NCI-H2196 treated with DMSO at 0.1 percent for 48 hours (cell line): ENCODE measurements around the gene THRAP3.
"Not testable (repeated sequence)": the region's sequence is repeated elsewhere in the genome, so short reads cannot be mapped to it uniquely, and the experiment has no call there.

ENCODE experiments used
- DNase-seq: peaks from one replicate; lab custom pipeline; 2025; ENCODE audit not compliant: unreplicated experiment; lab: John Stamatoyannopoulos, UW

THRAP3 gene

DNA sequence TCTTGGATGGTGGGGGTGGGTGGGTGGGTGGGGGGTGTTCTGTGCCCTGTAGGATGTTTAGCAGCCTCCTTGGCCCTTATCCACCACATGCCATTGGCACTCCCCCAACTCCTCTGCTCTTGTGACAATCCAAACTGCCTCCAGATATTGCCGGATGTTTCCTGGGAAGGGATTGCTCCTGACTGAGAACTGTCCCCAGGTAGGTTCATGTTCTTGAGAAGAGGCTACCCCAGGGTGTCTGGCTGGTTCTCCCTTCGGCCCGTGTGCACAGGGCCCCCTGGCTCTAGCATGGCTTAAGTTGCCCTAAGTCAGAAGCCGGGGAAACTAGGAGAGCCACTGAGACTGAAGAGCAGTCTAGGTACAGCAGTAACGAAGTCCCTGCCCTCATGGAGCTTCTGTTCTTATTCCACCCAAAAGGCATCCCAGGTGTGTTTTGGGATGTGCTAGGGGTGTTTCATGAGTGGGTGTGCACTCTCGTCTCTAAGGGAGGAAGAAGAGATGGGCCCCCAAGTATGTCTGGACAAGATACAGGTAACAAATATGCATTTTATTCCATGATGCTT lies 19.8 kb upstream of the THRAP3 start:
- DNase-seq: no peak

DNA sequence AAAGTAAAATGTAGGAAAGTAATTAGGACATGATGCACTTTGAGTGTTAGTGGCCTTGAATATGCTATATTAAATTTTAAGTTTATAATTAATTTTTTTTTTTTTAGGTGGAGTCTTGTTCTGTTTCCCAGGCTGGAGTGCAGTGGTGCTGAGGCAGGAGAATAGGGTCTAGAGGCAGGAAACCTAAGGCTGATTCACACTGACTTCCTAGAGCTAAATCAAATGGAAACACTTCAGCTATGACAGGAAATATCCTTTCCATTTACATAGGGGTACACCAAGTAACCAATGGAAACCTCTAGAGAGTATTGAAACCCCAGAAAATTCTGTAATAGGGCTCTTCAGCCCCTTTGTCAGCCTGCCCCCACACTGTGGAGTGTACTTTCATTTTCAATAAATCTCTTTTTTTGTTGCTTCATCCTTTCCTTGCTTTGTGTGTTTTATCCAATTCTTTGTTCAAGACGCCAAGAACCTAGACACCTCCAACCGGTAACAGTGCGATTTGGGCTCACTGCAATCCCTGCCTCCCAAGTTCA lies 17.9 kb upstream of the THRAP3 start:
- DNase-seq: no peak

DNA sequence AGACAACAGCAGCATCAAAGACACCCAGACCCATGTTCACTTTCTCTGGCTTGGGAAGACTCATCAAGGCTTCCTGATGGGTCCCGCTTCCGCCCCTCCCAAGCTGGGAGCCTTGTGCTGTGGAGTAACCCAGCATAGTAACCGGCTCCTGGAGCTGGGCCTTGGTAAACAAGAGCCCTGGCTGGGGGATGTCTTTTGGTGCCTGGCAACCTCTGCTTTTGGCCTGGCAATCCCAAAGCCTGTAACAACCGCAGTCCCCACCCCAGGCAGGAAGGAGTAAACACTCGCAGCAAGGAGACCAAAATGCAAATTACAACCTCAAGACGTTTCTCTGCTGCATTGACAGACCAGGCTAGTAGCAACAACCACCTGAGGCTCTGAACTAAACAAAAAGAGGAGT lies 16.9 kb upstream of the THRAP3 start:
- peak; percentile 41 for DNase-seq

DNA sequence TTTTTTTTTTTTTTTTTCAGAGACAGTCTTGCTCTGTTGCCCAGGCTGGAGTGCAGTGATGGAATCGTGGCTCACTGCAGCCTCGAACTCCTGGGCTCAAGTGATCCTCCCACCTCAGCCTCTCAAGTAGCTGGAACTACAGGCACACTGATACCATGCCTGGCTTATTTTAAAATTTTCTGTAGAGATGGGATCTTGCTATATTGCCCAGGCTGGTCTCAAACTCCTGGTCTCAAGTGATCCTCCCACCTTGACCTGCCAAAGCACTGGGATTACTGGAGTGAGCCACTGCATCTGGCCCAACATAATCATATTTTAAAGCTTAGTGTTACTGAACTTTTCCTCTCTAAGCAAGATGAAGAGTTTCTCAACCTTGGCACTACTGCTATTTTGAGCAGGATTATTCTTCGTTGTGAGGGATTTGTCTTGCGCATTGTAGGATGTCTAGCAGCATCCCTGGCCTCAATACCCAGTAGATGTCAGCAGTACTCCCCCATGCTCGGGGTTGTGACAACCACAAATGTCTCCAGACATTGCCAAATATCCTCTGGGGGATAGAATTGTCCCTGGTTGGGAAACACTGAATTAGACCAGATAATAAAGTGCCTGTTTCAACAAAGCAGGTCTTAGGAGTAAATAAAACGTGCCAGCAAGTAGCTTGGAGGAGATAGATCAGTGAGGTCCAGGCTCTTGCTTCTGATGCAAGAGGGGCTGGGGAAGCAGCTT lies 15.1 kb upstream of the THRAP3 start:
- no peak for DNase-seq

DNA sequence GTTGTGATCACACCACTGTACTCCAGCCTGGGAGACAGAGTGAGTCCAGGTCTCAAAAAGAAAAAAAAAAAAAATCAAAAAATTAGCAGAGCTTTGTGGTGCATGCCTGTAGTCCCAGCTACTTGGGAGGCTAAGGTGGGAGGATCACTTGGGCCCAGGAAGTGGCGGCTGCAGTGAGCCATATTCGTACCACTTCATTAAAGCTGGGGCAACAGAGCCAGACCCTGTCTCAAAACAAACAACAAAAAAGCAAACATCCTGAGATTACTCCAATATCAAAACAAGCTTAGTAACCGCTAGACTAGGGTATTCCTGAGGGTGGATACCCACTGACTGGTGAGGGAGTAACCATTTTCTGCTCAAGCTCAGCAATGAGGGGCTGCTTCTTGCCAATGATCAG lies 12.9 kb upstream of the THRAP3 start:
- DNase-seq: no peak

DNA sequence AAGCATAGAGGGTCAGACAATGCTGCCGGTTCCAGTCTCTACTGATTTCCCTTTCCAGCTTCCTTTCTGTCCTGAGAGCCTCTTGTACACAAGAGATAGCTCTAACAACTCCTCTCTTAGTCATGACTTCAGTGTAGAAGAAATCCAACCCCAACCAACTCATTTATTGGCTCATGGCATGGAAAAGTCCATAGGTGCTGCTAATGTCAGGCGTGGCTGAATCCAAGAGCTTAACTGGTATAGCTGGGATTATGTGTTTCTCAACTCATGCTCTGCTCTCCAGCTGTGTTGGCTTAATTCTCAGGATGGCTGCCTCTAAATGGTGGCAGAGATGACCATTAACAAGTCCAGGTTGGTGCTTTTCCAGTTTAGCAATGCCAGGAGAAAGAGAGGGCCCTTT lies 12.4 kb upstream of the THRAP3 start:
- DNase-seq: no peak

DNA sequence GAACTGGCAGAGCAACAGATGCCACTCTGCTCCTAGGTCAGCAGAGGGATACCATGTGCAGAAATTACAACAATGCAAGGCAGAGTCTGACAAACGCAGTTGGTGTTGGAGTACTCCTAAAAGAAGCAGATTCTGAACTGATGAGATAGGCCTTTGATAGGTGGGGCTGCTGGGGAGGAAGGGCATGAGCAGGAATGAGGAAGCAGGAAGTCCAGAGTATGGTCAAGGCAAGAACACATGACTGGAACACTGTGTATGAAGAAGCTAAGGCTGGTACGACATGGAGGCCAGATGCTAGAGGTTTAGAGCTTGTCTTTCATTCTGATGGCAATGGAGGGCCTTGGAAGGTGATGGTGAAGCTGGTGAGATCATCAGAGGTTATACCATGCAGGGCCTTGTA lies 11.5 kb upstream of the THRAP3 start:
- no peak for DNase-seq

DNA sequence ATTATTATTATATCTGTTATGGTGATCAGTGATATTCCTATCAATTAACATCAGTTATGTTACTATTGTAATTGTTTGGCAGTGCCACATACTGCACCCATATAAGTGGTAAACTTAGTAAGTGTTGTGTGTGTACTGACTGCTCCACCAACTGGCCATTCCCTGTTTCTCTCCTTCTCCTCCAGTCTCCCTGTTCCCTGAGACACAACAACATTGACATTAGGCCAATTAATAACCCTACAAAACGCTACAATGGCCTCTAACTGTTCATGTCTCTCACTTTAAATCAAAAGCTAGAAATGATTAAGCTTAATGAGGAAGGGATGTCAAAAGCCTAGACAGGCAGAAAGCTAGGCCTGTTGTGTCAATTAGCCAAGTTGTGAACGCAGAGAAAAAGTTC lies 6.6 kb upstream of the THRAP3 start:
- DNase-seq: no peak

DNA sequence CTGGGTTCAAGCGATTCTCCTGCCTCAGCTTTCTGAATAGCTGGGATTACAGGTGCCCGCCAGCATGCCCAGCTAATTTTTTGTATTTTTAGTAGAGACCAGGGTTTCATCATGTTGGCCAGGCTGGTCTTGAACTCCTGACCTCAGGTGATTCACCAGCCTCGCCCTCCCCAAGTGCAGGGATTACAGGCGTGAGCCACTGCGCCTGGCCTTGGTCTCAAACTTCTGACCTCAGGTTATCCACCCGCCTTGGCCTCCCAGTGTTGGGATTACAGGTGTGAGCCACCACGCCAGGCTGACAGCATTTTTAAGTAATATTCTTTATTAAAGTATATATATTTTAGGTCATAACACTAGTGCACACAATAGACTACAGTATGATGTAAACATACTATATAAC lies 2.3 kb upstream of the THRAP3 start:
- DNase-seq: not testable (repeated sequence)

DNA sequence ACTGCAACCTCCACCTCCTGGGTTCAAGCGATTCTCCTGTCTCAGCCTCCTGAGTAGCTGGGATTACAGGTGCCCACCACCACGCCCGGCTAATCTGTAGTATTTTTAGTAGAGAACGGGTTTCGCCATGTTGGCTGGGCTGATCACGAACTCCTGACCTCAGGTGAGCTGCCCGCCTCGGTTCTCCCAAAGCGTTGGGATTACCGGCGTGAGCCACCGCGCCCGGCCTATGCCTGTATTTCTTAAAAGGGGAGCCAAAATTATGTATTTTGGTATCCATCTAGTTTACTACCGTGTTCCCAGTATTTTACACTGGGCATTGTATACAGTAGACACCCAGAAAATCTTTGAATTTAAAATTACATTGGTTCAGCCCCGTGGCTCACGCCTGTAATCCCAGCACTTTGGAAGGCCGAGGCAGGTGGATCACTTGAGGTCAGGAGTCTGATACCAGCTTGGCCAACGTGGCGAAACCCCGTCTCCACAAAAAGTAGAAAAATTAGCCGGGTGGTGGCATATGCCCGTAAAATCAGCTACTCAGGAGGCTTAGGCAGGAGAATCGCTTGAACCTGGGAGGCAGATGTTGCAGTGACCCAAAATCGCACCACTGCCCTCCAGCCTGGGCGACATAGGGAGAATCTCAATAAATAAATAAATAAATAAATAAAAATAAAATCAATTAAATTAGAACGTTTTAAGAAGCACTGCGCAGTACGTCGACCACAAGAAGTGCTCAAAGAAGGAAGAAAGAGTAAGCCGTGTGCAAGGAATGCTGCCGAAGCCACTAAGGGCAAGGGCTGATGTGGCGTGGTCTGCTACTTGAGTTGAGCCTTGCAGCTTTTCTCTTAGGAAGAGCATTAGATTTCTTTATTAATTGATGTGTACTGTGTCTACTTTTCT lies 1.5 kb upstream of the THRAP3 start:
- DNase-seq: no peak

DNA sequence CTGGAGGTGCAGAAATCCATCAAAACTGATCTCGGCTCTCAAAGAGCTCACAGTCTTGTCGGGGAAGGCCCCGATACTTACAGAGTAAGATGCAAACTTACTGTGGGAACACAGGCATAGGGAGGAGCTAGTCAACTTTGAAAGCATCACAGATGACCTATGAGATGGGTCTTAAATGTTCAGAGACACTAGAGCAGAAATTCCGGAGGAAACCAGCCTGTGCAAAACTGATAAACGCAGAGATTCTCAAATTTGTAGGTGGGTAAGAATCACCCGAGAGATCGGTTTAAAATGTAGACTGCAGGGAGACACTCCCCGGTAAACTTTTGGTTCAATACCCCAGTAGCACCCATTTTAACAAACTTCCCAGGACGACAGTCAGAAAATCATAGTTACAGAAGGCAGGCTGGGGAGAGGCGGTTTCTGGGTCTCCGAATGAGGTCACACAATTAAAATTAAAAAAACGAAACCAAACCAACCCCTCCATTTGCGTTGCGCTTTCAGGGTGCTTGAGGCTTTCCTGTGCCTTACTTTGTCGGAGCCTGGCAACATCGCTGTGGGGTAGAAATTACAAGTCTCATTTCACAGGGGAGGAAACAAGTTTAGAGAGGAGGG lies 755 bp upstream of the THRAP3 start:
- DNase-seq: no peak

DNA sequence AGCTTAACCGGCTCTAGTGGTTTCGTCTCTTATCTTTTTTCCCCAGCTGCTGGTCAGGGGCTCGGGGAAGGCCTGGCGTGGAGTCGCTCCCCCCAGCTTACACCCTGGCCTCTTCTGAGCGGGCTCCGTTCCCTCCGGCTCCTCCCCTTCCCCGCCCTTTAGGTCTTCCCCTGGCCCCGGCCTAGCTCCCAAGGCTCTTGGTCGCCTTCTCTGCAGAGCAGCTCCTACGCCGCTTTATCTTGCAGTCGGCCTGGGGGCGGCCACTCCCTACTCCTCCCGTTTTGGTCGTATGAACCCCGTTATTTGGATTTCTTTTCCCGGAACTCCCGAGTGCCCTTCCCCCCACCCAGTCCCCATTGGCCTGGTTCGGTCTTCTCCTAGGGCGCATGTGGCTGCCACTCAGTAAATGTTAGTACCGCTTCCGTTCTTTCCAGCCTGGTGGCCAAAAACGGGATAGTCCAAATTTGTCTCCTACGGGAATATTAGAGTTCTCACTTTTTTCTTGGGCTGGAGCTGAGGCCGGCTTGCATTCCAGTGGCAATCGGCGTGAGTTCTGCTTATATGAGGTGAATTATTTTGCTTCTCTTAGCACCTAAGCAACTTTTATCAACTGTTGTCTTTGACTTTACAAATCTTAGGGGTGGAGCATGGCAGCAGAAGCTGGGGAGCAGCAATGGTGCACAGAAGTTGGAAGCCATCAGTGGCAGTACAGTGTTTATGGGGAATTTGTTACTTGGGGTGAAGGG lies 467 bp downstream of the THRAP3 start:
- DNase-seq: peak; percentile 78

DNA sequence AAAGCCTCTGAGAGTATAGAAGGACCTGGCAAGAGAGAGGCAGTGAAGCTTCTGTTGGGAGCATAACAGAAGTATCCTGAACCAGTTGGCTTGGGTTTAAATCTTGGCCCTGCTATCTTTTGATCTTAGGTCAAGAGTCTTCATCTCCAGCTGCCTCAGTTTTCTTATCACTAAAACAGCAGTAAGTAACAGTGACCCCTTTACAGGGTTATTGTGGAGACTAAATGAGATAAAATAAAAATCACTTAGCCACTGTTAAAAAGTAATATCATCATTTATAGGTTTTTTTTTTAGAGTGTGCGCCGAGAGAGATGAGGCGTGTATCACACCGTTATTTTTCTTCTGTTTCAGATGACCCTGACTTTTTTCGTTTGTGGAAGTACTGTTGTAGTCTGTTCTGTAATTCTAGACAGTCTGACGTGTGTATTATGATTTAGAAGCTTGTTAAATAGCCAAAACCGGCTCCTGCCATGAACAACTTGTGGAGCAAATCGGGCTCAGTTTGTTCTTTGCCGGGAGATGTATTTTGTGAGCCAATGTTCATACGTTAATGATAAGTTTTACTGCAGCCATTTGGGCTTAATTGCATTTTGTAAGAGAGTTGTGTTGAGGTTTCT lies 1.1 kb downstream of the THRAP3 start:
- DNase-seq: no peak

DNA sequence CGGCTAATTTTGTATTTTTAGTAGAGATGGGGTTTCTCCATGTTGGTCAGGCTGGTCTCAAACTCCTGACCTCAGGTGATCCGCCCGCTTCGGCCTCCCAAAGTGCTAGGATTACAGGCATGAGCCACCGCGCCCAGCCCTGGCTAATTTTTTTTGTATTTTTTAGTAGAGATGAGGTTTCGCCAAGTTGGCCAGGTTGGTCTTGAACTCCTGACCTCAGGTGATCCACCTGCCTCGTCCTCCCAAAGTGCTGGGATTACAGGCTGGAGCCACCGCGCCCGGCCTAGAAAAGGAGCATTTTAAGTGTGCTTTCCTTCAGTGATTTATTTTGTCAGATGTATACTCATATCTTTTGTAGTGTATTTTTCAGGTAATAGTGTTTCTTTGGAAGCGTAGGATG lies 6.0 kb downstream of the THRAP3 start:
- DNase-seq: not testable (repeated sequence)

DNA sequence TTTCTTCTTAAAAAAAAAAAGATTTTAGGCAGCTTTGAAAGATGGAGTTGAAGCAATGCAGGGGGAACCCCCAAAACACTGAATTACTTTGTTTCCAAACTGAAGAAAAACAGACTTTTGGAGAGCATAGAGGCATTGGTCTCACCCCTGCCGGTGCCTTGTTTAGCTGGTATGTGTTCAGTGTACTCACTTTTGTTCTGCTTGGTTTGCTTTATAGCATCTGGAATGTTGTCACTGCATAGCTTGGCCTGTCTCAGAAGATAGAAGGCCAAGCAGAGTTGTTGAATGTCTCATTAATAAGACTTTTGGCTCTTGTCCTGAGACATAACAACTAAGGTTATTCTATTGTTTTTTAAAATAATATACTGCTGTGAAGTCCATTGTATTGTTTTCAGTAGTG lies 6.9 kb downstream of the THRAP3 start:
- no peak for DNase-seq

DNA sequence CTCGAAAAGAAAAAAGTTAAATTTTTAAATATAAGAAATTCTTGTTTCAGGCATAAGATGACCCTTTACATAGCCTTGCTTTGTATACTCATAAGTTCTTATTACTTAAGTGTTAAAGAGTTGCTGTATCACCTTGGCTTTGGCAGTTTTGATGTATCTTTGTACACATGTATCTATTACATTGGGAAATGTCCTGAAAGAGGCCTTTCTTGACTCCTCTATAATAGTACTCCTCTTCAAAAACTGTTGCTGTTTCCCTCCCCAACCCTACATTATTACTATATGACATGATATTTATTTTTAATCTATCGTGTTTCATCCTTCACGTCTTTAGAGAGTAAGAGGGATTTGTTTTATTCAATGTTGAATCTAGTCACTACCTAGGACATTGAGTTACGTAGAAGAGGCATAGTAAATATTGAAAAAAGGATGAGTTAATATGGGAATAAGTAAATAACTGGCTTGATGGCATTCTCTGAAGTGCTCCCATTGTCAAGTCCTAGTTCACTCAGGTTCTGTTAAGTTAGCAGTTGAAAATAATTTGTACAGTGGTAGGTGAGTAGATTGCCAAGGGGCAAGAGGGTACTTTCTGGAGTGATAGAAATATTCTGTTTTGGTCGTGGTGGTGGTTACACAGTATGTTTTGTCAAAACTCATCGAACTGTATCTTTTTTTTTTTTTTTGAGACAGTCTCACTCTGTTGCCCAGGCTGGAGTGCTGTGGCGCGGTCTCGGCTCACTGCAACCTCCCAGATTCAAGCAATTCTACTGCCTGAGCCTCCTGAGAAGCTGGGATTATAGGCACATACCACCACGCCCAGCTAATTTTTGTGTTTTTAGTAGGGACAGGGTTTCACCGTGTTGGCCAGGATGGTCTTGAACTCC lies 8.2 kb downstream of the THRAP3 start:
- no peak for DNase-seq

DNA sequence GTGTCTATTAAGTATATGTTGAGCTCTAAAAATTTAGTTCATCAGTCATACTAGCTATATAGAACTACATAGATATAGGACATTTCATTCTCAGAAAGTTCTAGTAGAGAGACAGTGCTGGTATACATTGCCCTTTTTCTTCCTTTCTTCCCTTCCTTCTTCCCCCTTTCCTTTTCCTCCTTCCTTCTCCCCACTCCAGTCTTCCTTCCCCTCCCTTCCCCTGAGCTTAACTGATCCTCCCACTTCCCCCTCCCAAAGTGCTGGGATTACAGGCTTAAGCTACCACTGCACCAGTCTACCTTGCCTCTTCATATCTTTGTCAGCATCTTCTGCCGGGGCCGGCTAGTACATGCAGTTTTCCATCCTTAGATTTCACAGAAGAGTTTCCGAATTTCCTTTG lies 12.1 kb downstream of the THRAP3 start:
- DNase-seq: no peak

DNA sequence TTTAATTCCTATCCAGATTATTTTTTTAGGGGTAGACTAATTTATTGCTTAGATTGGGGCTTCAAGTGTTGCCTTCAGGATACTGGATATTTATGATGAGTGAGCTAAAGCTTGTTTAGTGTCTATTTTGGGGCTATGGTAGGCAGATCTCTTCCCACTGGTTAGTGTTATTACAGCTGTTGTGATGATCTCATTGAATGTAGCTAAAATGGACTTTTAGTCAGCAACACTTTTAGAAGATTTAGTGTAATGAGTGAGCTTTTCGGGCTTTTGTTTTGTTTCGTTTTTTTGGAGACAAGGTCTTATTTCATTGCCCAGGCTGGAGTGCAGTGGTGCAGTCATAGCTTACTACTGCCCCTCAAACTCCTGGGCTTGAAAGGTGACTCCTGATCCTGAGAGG lies 14.2 kb downstream of the THRAP3 start:
- DNase-seq: no peak

DNA sequence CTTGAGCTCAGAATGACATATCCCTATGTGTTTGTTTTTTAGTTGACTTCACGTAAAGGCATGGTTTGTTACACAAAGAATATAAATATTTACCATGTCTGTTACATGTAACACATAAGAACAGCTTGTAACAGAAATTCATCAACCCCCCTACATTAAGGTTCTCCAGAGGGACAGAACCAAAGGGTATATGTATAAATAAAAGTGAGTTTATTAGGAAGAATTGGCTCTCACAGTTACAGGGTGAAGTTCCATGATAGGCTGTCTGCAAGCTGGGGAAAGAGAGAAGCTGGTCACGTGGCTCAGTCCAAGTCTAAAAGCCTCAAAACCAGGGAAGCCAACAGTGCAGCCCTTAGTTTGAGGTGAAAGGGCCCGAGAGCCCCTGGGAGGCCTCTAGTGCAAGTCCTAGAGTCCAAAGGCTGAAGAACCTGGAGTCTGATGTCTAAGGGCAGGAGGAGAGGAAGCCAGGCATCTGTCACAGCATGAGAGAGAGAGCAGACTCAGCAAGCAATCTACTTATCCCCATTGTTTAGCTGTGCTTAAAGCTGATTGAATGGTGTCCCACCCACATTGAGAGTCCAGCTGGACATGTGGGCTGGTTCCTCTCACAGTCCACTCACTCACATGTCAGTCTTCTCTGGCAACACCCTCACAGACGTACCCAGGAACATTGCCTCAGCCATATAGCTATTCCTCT lies 15.8 kb downstream of the THRAP3 start:
- no peak for DNase-seq
